Measurements from ENCODE around the gene SLC9A5. TPM values are rescaled to one million over a fixed set of nuclear protein-coding genes. Genes with fewer than 3 reads are reported as not detected.
A peak's percentile ranks its signal among the peaks of the same experiment; 100 is the strongest.

SLC9A5 gene
- total and polyA plus RNA-seq, 10 of the 15 experiments (the other 5 are each of a cell fraction or from before 2014, with no cell fraction given): 0.26 to 5.7 (median 1.5) TPM

DNA sequence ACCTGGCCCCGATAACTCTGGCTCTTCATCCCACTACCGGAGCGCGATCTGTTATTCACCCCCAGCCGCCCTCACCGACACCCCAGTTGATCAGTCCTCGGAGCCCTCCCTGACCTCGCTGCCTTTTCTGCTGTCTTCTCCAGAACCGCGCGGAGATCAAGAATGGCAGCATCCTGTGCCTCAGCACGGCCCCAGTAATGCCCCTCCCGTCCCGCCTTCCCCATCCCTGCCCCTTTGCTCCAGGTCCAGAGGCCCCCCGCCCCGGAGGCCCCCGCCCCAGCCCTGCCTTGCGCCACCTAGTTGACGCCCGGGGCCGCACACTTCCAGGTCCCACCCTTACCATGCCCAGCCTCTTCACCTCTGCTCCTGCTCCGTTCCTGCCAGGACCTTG, 49.0 kb upstream of the SLC9A5 start (continued):
- TF ChIP-seq, protein P1, sequence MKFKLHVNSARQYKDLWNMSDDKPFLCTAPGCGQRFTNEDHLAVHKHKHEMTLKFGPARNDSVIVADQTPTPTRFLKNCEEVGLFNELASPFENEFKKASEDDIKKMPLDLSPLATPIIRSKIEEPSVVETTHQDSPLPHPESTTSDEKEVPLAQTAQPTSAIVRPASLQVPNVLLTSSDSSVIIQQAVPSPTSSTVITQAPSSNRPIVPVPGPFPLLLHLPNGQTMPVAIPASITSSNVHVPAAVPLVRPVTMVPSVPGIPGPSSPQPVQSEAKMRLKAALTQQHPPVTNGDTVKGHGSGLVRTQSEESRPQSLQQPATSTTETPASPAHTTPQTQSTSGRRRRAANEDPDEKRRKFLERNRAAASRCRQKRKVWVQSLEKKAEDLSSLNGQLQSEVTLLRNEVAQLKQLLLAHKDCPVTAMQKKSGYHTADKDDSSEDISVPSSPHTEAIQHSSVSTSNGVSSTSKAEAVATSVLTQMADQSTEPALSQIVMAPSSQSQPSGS (IDR thresholded peaks at IDR 0.05; ENCODE audit: low read length): no peak
- TF ChIP-seq ZNF622 (IDR thresholded peaks at IDR 0.05): no peak
- TF ChIP-seq, protein P2, sequence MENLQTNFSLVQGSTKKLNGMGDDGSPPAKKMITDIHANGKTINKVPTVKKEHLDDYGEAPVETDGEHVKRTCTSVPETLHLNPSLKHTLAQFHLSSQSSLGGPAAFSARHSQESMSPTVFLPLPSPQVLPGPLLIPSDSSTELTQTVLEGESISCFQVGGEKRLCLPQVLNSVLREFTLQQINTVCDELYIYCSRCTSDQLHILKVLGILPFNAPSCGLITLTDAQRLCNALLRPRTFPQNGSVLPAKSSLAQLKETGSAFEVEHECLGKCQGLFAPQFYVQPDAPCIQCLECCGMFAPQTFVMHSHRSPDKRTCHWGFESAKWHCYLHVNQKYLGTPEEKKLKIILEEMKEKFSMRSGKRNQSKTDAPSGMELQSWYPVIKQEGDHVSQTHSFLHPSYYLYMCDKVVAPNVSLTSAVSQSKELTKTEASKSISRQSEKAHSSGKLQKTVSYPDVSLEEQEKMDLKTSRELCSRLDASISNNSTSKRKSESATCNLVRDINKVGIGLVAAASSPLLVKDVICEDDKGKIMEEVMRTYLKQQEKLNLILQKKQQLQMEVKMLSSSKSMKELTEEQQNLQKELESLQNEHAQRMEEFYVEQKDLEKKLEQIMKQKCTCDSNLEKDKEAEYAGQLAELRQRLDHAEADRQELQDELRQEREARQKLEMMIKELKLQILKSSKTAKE (IDR thresholded peaks at IDR 0.05; ENCODE audit: low read depth, poor library complexity, severe bottlenecking): no peak

DNA sequence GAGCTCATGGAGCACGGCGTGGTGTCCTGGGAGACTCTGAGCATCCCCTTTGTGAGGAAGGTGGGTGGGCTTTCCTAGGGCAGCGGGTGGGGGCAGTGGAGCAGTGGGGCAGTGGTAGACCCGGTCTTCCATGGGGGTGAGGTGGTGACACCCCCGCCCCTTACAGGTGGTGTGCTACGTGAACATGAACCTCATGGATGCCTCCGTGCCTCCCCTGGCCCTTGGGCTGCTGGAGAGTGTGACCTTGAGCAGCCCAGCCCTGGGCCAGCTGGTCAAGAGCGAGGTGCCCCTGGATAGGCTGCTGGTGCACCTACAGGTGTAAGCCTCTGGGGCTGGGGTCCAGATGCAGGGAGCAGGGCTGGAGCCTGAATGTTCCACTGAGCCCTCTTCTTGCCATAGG, 48.3 kb upstream of the SLC9A5 start:
- Histone ChIP-seq H3K4me3 (no peak overlapping the region), H3K4me2 (ENCODE audit: control insufficient read depth, insufficient read depth) (no peak overlapping the region), H3K36me3 (ENCODE audit: control insufficient read depth in 2 of 2, insufficient read depth in 2 of 2, low read length in 1 of 2) (peaks cover 14 to 51% of the 10 kb centered on the region in 2 experiments), H3K27me3 (replicated peaks in 1 of 2; ENCODE audit: control insufficient read depth in 2 of 2, insufficient read depth in 2 of 2, low read length in 1 of 2) (no peaks in the 10 kb centered on the region), H3K79me2 (ENCODE audit: control insufficient read depth, insufficient read depth, low read length) (no peaks in the 10 kb centered on the region), H4K20me1 (ENCODE audit: control insufficient read depth, insufficient read depth) (peaks cover 4% of the 10 kb centered on the region; the same call in 1 of the 2 replicates), H2AFZ (ENCODE audit: control insufficient read depth, low read depth, low read length) (no peak overlapping the region), H3K9ac (ENCODE audit: control insufficient read depth, insufficient read depth, low read length) (no peak overlapping the region), H3K9me3 (replicated peaks; ENCODE audit: control insufficient read depth, insufficient read depth, low read length) (no peaks in the 10 kb centered on the region), H3K27ac (ENCODE audit: control insufficient read depth, insufficient read depth) (no peak overlapping the region), H3K4me1 (ENCODE audit: control insufficient read depth, insufficient read depth, low read length) (no peaks in the 10 kb centered on the region)
- RAD21 ChIA-PET (ENCODE audit: unreplicated experiment): no interaction called here
- BruUV-seq (replicated peaks): no TSS peak
- no peak for FAIRE-seq
- intact Hi-C loops (cut with micrococcal nuclease; ENCODE audit: unreplicated experiment): no loop called here
- CTCF ChIA-PET: no interaction called here
- SMC1A ChIA-PET (ENCODE audit: uncharacterized antibody, unreplicated experiment): no interaction called here
- ATAC-seq: no peak
- DNase-seq (ENCODE audit: low read depth, low spot score): no peak
- in situ Hi-C loops (cut with MboI): no loop called here
- 0 out of 2 replicates have a peak, but pooled peaks have one; percentile 41 for TF ChIP-seq POLR2A (IDR thresholded peaks at IDR 0.05; ENCODE audit: low read depth, low read length)
- TF ChIP-seq POLR2AphosphoS5 (IDR thresholded peaks at IDR 0.05; ENCODE audit: low read length): no peak
- no peak for TF ChIP-seq MEF2B (IDR thresholded peaks at IDR 0.05; ENCODE audit: partially characterized antibody, poor library complexity, severe bottlenecking)
- TF ChIP-seq, protein P3, sequence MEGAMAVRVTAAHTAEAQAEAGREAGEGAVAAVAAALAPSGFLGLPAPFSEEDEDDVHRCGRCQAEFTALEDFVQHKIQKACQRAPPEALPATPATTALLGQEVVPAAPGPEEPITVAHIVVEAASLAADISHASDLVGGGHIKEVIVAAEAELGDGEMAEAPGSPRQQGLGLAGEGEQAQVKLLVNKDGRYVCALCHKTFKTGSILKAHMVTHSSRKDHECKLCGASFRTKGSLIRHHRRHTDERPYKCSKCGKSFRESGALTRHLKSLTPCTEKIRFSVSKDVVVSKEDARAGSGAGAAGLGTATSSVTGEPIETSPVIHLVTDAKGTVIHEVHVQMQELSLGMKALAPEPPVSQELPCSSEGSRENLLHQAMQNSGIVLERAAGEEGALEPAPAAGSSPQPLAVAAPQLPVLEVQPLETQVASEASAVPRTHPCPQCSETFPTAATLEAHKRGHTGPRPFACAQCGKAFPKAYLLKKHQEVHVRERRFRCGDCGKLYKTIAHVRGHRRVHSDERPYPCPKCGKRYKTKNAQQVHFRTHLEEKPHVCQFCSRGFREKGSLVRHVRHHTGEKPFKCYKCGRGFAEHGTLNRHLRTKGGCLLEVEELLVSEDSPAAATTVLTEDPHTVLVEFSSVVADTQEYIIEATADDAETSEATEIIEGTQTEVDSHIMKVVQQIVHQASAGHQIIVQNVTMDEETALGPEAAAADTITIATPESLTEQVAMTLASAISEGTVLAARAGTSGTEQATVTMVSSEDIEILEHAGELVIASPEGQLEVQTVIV (IDR thresholded peaks at IDR 0.05; ENCODE audit: borderline replicate concordance, partially characterized antibody): no peak
- TF ChIP-seq MTA3 (IDR thresholded peaks at IDR 0.05; ENCODE audit: borderline replicate concordance, low read length): no peak
- WGBS (ENCODE audit: insufficient coverage, insufficient replicate concordance, low lambda C conversion rate, missing lambda C conversion rate): 85% methylated on average over 8 of the region's 8 CpGs
- POLR2A ChIA-PET: no interaction called here
